Astrocyte of the cerebellum (primary cell): ENCODE data around the gene CIC.
"Not testable (repeated sequence)": the region's sequence is repeated elsewhere in the genome, so short reads cannot be mapped to it uniquely, and the experiment has no call there.

Experiments used
- DNase-seq: peaks from one replicate; pipeline ENCODE4 v3.0.0-alpha.2; 2011; ENCODE audit warnings: low read depth
- H3K4me3 ChIP-seq: 2 replicates; pipeline ENCODE4 v1.5.1; 2011; ENCODE audit warnings: mild to moderate bottlenecking, low read depth, low read length, moderate library complexity
- in situ Hi-C: cut with HindIII; loops from 2 replicates; pipeline ENCODE4 v1.10.0; 2017; ENCODE audit warnings: low sequenced_read_pairs
- TF ChIP-seq, protein P1 (sequence below): IDR thresholded peaks from 2 replicates; pipeline ENCODE4 v1.5.1; 2012; ENCODE audit warnings: low read length, low read depth, moderate library complexity, mild to moderate bottlenecking; ENCODE audit errors: missing control alignments

CIC gene

DNA sequence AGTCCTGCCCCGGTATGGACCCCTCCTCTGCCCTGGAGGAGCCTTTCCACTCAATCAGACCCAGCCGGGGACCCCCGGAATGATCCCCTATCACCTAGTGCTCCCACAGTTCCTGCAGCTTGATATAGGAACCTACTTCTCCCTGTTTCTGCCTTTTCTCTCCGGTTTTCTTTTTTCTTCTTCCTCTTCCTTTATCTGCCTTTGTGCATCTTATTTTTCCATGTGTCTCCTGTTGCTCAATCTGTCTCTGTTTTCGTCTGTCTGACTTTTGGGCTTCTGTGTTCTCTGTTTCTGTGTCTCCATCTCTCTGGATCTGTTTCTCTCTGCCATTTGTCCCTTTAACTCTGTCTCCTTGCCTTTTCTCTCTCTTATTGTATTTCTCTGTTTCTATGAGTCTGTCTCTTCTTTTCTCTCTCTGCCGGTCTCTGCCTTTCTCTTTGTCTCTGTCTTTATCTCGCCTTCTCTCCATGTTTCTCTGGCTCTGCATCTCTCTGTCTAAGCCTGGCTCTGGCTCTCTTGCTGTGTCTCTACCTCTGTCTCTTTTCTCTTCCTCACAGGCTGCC lies 66.4 kb downstream of the CIC start:
- H3K4me3 ChIP-seq: no peak overlapping the region
- TF ChIP-seq, protein P1, sequence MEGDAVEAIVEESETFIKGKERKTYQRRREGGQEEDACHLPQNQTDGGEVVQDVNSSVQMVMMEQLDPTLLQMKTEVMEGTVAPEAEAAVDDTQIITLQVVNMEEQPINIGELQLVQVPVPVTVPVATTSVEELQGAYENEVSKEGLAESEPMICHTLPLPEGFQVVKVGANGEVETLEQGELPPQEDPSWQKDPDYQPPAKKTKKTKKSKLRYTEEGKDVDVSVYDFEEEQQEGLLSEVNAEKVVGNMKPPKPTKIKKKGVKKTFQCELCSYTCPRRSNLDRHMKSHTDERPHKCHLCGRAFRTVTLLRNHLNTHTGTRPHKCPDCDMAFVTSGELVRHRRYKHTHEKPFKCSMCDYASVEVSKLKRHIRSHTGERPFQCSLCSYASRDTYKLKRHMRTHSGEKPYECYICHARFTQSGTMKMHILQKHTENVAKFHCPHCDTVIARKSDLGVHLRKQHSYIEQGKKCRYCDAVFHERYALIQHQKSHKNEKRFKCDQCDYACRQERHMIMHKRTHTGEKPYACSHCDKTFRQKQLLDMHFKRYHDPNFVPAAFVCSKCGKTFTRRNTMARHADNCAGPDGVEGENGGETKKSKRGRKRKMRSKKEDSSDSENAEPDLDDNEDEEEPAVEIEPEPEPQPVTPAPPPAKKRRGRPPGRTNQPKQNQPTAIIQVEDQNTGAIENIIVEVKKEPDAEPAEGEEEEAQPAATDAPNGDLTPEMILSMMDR: no peak
- in situ Hi-C loops: no loop called here
- DNase-seq: no peak

DNA sequence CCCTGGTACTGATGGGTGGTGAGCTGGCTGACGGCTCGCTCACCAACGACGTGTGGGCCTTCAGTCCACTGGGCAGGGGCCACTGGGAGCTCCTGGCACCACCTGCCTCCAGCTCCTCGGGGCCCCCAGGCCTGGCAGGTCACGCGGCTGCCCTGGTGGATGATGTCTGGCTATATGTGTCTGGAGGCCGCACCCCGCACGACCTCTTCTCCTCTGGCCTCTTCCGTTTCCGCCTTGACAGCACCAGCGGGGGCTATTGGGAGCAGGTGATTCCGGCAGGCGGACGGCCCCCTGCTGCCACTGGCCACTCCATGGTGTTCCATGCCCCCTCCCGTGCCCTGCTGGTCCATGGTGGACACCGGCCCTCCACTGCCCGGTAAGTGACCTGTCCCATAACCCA lies 66.9 kb downstream of the CIC start:
- in situ Hi-C loops: no loop called here
- TF ChIP-seq, protein P1: no peak
- H3K4me3 ChIP-seq: no peak overlapping the region
- DNase-seq: no peak

- H3K4me3 ChIP-seq, DNase-seq, in situ Hi-C loops: not testable (repeated sequence)
Observed at GRCh38 chr19:42339126-42339860, 70.2 kb downstream of the CIC start.

DNA sequence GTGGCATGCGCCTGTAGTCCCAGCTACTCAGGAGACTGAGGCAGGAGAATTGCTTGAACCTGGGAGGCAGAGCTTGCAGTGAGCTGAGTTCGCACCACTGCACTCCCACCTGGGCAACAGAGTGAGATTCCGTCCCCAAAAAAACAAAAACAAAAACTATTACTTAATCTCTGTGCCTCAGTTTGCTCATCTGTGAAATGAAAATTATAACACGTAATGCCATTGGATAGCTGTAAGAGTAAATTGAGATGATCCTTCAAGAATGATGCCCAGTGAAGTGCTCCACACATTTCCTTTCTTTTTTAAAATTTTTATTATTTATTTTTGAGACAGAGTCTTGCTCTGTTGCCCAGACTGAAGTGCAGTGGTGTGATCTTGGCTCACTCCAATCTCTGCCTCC lies 70.9 kb downstream of the CIC start:
- DNase-seq, H3K4me3 ChIP-seq, in situ Hi-C loops: not testable (repeated sequence)

- H3K4me3 ChIP-seq: no peak overlapping the region
- in situ Hi-C loops: no loop called here
- no peak for DNase-seq
- TF ChIP-seq, protein P1: peak; percentile 28
Observed at GRCh38 chr19:42343344-42344110, 74.5 kb downstream of the CIC start.

GRCh38 chr19:42344336-42344893 lies 75.4 kb downstream of the CIC start:
- no peak for DNase-seq
- in situ Hi-C loops: no loop called here
- TF ChIP-seq, protein P1: no peak
- H3K4me3 ChIP-seq: no peak overlapping the region
